HG02840 (cell line): ENCODE results near the gene WASHC3.

Experiments
- ATAC-seq: cut with Tn5 transposase; IDR thresholded peaks from one replicate; pipeline ENCODE4 v1.9.1; 2021; ENCODE audit warnings: mild to moderate bottlenecking, moderate library complexity, moderate number of reproducible peaks; ENCODE audit not compliant: unreplicated experiment, low FRiP score

WASHC3 gene

GRCh38 chr12:101982307-101982706, 79.5 kb downstream of the WASHC3 start:
- no peak for ATAC-seq

- no peak for ATAC-seq
Observed at GRCh38 chr12:101981868-101982267, 79.9 kb downstream of the WASHC3 start.

- no peak for ATAC-seq
Observed at GRCh38 chr12:101968770-101969169, 93.0 kb downstream of the WASHC3 start.

GRCh38 chr12:101967506-101967905, 94.3 kb downstream of the WASHC3 start:
- no peak for ATAC-seq

- ATAC-seq: no peak
Observed at GRCh38 chr12:101966496-101966895, 95.3 kb downstream of the WASHC3 start.

- ATAC-seq: no peak
Observed at GRCh38 chr12:101963697-101964096, 98.1 kb downstream of the WASHC3 start.
